Measurements from ENCODE around the gene NHERF2.

The NHERF2 gene

GRCh38 chr16:2042171-2042985, 15.7 kb downstream of the NHERF2 start:
- no peak for DNase-seq

GRCh38 chr16:2042986-2043666, 16.4 kb downstream of the NHERF2 start:
- no peak for DNase-seq

- no peak for DNase-seq
Measured at GRCh38 chr16:2043667-2044451, 17.2 kb downstream of the NHERF2 start.

GRCh38 chr16:2044541-2044940, 17.8 kb downstream of the NHERF2 start:
- DNase-seq: no peak

GRCh38 chr16:2045965-2046892, 19.5 kb downstream of the NHERF2 start:
- DNase-seq: no peak

GRCh38 chr16:2046893-2047329, 20.2 kb downstream of the NHERF2 start:
- DNase-seq: no peak

GRCh38 chr16:2047330-2048115, 20.8 kb downstream of the NHERF2 start, which contains the start of the genes NTHL1 and TSC2:
TSS of gene NTHL1 (minus strand) at chr16:2047834. CDS start at chr16:2047823, 11 bp downstream.
TSS of gene TSC2 (plus strand) at chr16:2047985. CDS start at chr16:2048616, 631 bp downstream.
- peak; percentile 98 for DNase-seq

- no peak for DNase-seq
Measured at GRCh38 chr16:2048116-2048543, 21.4 kb downstream of the NHERF2 start.

GRCh38 chr16:2053211-2053610, 26.5 kb downstream of the NHERF2 start:
- no peak for DNase-seq

- DNase-seq: no peak
Measured at GRCh38 chr16:2053897-2054296, 27.2 kb downstream of the NHERF2 start.

- DNase-seq: no peak
Measured at GRCh38 chr16:2054543-2055245, 28.0 kb downstream of the NHERF2 start.

- no peak for DNase-seq
Measured at GRCh38 chr16:2056077-2056476, 29.4 kb downstream of the NHERF2 start.

GRCh38 chr16:2056681-2057407, 30.1 kb downstream of the NHERF2 start:
- no peak for DNase-seq

- no peak for DNase-seq
Measured at GRCh38 chr16:2057438-2057837, 30.7 kb downstream of the NHERF2 start.

GRCh38 chr16:2058420-2058819, 31.7 kb downstream of the NHERF2 start:
- DNase-seq: no peak

GRCh38 chr16:2058872-2059271, 32.2 kb downstream of the NHERF2 start:
- peak; percentile 12 for DNase-seq

GRCh38 chr16:2060346-2060745, 33.6 kb downstream of the NHERF2 start:
- no peak for DNase-seq

- no peak for DNase-seq
Measured at GRCh38 chr16:2061023-2061422, 34.3 kb downstream of the NHERF2 start.

GRCh38 chr16:2061526-2061925, 34.8 kb downstream of the NHERF2 start:
- no peak for DNase-seq

- DNase-seq: no peak
Measured at GRCh38 chr16:2062801-2063200, 36.1 kb downstream of the NHERF2 start.

Data from eye (tissue), 1 donor.